ENCODE data around the gene C21orf91.

The C21orf91 gene

DNA sequence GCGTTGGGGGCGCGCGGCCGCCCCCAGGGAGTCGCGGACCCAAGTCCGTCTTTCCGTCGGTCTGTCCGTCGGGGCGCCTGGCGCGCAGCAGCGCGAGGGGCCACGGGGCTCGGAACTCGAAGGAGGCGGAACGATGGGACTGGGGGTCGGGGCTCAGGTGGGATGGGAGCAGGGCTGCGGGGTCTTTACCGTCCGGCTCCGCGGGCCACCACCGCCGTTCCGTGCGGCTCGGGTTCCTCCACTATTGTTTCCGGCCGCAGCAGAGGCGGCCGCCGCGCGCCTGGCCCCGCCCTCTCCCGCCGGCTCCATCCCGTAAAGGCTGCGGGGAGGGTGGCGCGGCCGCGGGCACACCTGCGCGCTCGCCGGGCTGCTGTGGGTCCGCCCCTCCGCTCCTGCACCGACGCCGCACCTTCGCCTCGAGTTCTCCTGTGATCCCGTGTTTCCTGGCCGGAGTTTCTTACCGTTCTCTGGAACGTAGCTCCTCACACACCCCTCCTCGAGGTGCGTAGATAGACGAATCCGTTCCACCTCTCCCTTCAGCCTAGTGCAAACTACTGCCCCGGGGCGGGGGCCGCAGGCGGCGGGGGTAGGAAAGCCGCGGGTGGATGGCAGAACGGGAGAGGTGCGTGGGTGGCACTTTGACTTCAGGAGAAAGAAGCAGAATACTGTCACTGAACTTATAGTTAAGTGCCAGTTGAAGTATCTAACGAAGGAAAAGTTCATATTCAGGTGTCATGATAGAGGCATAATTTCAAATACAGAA lies at the start of gene C21orf91:
Gene C21orf91, minus strand, starts transcription at position 243 of the 763 bp plus-strand sequence. CDS start 1,038 bp downstream, outside the sequence.
- peak; percentile 85 for DNase-seq

DNA sequence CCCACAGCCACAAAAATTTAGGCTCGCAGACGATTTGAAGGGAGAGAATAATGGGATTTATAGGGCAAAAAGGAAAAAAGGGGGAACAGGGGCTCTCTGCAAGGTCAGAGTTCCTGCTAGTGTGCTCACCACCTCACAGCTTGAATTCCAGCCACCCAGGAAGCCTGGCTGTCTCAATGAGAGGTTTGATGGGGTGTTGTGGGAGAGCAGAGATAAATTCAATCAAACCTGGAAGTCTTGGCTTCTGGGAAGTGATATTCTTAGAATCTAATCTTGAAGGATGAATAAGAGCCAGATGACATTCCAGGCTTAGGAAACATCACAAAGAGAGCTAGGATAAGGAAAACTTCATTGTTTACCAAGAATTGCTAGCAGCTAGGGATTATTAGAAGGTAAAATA lies 47.4 kb upstream of the C21orf91 start:
- DNase-seq: no peak

DNA sequence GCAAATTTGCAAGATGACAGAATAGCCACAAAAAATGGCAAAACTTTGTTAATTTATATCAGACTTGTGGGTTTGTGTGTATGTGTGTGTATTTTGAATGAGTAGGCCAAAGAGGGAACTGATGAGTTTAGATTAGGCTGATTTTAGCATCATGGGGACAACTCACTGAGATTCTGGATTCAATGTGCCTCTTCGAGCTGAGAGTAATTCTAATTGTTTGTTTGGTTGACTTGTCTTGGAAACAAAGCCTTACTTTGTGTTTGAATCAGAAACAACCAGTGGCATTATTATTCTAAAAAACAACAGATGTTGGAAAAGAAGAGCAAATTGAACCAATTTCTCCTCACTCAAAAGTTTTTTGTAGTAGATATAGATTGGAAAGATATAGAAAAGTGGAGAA lies 40.5 kb upstream of the C21orf91 start:
- DNase-seq: no peak

DNA sequence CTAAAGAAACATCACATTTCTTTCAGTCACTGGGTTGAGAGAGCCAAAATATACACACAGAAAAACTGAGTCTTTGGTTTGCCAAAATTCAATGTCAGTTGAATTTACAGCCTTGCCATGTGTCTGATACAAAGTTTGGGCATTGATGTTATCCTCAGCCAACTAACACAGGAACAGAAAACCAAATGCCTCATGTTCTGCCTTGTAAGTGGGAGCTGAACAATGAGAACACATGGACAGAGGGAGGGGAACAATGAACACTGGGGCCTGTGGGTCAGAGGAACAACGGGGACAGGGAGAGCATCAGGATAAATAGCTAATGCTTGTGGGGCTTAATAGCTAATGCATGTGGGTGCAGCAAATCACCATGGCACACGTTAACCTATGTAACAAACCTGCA lies 39.6 kb upstream of the C21orf91 start:
- no peak for DNase-seq

DNA sequence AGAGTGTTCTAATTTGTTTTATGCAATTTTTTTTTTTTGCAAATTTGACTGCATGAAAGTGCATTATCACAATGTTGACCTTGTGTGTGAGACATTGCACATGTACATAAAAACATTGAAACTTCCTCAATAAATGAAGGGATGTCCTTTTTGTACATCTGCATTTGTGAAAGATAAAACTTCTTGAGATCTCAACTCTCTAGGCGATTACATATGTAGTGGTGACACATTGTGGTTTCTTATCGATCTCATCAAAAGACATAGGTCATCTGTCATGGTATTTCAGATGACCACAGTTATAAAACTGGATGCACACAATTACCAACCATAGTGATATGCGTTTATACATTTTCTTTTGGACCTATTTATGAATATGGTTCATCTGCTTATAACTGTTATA lies 35.6 kb upstream of the C21orf91 start:
- no peak for DNase-seq

DNA sequence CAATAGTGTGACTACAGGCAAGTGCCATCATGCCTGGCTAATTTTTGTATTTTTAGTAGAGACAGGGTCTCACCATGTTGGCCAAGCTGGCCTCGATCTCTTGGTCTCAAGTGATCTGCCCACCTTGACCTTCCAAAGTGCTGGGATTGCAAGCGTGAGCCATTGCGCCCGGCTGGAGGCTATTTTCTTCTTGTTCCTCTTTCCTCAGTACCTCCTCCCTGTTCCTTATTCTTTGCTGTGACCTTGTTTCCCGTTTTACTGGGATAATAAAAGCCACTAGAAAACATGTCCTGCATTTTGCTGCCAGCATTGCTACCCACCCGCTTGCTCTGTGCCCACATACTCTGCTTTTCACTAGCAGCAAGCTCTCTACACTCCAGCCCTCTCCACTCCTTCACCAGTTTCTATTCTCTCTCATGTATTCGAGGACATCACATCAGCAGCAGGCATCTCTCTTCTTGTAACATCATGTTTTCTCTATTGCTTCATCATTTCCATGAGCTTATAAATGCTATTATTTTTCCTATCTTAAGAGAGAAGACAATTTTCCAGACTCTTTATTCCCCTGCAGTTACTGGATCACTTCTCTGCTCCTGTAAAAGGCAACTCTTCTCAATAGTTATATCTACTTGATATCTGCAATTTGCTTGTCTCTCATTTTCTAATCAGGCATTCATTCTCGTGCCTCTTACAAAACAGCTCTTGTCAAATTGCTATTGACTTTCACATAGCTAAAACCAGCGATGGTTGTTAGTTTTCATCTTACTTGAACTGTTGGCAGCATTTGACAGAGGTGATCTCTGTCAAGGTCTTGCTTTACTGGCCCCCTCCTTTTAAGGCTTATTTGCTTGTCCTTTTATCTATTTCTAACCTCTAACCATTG lies 34.5 kb upstream of the C21orf91 start:
- DNase-seq: no peak

DNA sequence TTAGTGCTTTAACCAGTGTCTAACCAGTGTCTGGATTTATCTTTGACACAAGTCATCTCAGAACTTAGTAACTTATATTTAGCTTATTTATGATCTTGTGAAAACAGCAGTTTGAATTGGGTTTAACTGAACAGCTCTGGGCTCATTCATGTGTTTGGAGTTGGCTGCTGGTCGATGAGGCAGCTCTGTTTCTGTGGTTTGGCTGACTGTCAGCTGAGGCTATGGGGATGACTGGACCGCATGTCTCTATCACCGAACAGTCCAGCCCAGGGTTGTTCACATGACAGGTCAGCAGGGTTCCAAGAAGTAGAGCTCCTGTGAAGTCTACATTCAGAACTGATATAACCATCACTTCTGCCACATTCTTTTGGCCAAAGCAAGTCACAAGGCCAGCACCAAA lies 29.1 kb upstream of the C21orf91 start:
- no peak for DNase-seq

DNA sequence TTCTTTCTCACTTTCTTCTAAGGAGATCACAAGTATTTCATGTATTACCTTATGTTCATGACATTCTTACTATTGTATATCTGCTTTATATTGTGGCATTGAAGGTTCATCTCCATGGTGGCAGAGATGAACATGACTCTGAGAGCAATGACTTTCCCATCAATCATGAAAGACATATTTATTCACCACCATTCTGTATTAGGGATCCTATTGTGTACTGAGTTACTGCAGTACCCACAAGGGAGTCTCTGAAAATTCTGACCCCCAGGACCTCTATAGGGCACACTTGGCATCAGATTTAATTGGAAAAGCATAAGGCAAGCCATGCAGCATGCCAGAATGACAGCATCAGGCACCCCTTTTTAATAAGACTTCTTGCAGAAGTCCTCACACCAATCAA lies 21.9 kb upstream of the C21orf91 start:
- no peak for DNase-seq

DNA sequence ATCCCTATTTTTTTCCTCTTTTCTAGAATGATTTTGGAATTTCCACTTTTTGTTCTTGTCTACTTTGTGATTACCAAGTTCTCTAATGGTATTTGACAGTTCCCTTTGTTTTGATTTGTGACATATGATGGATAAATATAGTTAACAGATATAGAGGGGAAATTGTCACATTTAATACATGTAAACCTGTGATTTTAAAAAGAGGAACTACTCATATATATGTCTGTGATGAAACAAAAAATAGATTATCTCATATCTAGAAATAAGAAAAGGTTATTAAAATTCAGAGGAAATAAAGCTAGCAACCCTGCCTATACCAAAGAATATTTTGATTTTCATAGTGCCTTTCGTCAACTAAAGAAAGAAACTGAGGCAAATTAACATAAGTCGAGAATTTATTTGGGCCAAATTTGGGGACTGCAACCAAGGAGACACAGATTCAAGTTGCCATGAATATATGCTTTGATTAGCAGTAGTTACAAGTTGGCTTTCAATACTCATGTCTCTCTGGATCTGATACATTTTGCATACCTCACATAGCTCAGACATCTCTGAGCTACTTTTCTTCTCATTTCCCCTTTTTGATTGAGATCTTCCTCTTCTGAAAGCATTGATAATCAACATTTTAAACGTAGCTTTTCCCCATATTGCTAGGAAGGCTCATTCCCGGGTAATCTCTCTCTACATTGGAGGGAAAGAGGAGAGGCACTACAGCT lies 15.6 kb upstream of the C21orf91 start:
- no peak for DNase-seq

DNA sequence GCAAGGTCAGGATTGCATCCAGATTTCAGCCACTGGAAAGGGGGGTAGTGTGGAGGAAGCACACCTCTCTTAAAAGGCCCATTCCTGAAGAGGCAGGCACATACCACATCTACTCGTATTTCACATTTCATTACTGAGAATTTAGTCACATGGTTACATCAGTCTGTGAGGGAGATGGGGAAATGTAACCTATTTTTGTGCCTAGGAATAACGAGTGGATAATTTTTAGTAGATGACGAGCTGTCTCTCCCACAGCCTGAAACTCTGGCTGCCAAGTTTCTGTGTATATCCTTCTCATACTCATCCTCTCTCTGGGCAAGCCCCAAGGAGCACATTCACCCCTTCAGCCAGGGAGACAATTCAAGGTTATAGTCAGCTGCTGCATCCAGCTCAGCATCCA lies 10.3 kb upstream of the C21orf91 start:
- no peak for DNase-seq

DNA sequence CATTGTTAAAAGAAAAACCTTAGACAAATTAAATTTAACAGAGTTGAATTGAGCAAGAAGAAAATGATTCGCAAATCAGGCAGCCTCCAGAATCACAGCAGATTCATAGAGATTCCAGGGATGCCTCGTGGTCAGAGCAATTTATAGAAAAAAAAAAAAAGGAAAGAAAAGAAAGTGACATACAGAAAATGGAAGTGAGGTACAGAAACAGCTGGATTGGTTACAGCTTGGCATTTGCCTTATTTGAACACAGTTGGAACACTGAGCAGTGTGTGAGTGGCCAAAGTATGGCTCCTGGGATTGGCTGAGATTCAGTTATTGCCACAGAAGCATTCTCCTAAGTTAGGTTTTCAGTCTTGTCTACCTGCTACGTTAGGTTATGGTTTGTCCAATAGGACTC lies 9.1 kb upstream of the C21orf91 start:
- no peak for DNase-seq

DNA sequence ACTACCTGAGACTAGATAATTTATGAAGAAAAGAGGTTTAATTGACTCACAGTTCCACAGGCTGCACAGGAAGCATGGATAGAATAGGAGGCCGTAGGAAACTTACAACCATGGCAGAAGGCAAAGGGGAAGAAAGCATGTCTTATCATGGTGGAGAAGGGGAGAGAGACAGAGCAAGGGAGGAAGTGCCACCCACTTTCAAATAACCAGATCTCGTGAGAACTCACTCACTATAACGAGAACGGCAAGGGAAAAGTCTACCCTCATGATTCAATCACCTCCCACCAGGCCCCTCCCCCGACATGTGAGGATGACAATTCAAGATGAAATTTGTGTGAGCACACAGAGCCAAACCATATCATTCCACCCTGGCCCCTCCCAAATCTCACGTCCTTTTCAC lies 4.7 kb upstream of the C21orf91 start:
- DNase-seq: no peak

DNA sequence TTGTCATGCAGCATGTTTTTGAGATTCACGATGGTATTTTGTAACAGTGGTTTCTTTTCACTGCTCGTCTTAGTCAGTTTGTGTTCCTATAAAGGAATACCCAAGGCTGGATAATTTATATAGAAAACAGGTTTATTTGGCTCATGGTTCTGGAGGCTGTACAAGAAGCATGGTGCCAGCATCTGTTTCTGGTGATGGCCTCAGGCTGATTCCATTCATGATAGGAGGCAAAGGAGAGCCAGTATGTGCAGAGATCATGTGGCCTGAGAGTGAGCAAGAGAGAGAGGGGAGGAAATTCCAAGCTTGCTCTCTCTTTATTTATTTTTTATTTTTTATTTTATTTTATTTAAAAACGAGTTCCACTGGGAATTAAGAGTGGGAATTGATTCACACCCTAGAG lies 2.0 kb upstream of the C21orf91 start:
- no peak for DNase-seq

DNA sequence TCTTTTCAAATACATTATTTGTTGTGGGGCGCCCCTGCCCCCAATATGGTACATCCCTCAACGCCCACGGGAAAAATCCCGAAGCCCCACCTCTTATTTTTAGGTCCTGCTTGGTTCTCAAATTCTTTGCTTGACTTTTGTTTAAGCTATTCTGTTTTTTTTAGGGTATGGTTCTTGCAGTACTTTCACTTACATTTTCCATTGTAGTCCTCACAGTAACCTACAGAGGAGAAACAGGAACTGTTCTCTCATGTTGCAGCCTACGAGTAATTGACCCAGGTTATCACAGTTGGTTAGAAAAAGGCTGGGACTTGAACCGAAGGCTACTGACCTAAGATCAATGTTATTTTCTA lies 697 bp upstream of the C21orf91 start:
- peak; percentile 59 for DNase-seq

DNA sequence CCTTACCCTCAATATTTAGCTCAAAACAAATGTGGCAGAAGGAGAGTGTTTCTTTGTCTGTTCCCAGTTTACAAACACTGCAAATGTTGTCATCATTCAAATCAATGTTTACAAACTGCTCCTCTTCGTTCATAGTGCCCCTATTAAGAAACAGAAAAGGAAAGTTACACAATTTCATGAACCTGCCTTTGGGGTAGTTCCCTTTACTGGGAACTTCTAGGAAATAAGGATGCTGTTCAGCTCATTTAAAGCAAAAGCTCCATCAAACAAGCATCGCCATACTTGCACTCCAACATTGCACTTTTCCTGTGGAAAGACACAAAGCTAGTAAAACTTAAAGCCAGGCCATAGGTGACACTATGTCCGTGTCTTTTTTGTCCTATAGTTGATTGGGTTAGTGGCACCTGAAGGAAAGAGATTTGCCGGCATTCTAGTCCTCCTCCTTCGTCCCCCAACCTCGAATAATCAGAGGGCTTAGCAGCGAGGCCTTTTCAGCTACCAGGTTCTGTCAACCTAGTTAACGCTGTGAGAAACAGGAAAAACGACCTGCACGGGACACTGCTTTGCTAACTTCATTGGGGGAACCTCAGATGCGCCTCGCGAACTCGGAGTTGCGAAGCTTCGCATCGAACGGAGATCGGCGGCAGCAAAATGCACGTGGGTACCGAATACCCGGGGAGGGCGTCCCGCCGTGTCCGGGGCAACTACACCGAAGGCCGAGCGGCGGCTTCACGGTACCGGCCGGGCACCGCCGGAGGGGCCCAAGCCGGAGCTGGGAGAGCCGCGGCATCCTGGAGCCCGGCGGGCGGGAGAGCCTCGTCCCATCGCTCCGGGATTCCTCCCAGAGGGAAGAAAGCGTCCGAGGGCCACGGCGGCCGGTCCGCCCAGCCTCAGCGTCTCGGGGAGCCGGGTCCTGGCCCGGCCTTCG lies 706 bp downstream of the C21orf91 start:
- DNase-seq: peak; percentile 14

DNA sequence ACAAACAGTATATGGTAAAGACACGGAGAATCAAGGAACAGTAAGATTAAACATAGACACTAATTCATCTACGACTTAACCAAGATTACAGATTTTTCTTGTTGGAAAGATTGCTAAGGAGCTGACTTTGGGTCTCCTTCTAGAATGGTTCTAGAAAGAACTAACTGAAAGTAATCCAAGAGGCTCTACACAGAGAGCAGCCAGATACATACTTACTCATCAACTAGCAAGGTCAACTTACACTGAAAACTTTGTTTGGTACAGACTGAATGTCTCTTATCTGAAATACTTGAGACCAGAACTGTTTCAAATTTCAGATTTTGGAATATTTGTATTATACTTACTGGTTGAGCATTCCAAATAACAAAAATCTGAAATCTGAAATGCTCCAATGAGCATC lies 5.8 kb downstream of the C21orf91 start:
- no peak for DNase-seq

DNA sequence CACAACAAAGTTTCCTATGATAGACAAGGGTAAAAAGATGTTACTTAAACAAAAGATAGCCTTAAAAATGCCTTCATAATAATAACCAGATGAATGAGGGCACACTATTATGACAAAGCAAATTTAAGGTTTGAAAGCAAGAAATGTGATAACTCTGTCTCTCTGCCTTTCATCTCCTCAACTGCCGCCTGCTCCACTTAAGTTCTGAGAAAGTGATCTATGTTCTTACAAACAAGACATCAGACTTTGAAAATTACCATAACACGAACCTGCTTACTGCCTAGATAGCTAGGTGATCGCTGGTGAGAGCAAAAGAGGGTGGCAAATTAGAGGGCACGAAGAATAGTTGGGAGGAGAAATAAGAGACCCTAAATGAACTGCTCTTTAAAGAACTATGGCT lies 13.2 kb downstream of the C21orf91 start:
- DNase-seq: no peak

DNA sequence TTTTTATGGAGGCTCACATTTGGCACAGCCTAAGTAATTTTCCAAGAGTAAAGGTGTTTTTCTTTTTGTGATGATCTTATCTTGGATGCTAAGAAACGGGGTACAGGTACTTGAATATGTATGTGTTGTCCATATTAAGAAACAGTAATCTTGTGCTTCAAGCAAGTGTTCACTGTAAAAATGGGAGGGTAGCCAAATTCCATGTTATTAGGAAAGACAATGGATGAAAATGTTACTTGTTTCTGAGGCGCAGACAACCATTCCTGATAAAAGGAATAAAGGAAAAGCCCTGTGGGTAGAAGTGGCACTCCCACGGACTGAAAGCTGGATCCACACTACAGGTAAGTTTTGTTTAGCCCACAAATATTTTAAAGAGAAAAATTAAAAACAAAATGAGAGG lies 15.6 kb downstream of the C21orf91 start:
- DNase-seq: no peak

DNA sequence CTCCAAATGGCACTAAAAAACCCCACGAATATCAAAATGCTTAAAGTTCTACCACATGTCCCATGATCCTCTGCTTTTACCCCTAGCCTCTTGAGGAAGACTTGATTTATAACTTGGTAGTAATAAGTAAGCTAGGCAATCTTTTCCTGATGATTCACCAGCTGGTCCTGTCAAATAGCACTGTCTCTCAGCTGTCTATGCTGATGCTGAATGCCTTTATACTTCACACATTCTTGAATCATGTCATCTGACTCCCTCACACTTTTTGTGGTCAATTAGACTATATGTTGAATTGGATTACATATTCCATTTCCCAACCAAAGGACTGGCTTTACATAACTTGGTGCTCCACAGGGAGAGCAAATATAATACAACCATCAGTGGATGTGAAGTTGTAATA lies 16.6 kb downstream of the C21orf91 start:
- DNase-seq: no peak

DNA sequence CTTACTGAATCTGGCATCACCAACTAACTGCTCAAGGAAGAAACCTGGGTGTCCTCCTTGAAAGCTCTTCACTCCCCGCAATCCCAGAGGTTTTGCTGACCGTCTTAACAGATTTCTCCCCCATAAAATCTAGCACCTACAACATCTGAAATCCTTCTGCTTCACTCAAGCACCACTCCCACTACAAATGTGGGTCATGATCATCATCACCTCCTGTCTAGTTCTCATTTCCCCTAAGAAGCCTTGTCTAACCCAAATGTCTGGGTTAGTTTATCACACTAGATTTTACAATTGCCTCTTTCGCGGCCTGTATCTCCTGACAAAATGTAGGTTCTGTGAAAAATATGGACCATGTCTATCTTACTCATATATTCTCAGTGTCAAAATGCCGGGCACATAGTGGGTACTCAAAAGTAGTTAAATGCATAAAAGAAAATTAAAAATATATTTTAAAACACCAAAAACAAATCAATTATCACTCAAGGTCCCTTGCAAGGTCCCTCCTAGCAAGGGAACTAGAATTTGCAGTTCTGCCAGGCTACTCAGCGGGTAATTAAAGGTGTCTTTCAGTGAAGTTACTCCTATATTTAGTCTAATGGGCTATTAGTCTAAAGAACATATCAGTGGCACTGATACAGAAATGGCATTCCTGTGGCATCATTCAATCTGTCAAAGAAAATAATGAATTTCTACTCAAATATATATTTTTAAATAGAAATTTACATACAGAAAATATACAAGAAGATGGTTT lies 19.6 kb downstream of the C21orf91 start:
- no peak for DNase-seq

DNA sequence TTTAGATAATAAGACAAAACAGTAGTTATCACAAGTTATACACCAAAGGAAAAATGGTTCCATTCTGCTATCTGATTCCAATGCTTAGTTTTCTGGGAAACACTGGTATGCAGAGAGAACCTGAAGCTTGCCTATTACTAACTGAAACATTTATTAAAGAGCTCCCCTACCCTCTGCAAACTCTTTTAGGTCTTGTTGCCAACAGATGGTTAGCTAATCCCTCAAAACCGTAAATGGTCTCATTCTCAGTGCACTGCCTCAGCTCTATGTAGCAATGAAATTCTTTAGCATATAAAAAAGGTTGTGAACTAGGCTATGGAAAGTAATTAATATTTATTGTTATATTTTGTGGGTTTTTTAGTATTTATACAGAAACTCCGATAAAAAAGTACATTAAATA lies 20.4 kb downstream of the C21orf91 start:
- no peak for DNase-seq

DNA sequence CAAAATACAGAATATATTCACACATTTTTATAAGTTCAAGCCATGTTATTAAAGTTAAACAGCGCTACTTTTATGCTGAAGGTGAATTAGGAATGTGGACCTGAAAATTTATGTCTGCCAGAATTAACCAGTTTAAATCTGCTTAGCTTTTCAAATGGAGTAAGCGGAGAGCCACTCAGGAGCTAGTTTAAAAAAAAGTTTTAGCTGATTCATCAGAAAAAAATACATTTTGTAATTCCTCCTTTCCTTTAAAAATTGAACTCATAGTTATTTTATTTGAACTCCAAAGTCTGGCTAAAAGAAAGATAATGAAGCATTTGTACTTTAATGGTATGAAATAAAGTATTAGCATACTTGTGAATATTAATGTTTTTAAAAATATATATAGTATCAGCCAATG lies 21.2 kb downstream of the C21orf91 start:
- DNase-seq: no peak
